SK-N-SH (cell line): ENCODE results near the gene ETS2. TPM values are rescaled to one million over a fixed set of nuclear protein-coding genes. Genes with fewer than 3 reads are reported as not detected.

Experiments used
- CTCF ChIA-PET: fragments of 300-600, 350-600 bp; formaldehyde crosslinking; extraction: SDS; loops from one replicate; lab custom pipeline; 2021; lab: Yijun Ruan, JAX
- POLR2A ChIA-PET: fragments of 350-600 bp; sonication (Branson Sonifier 250); formaldehyde crosslinking; extraction: SDS; loops from one replicate; lab custom pipeline; 2020; ENCODE audit warnings: antibody characterized with exemption, inconsistent platforms; lab: Yijun Ruan, JAX
- DNase-seq: peaks from one replicate; pipeline ENCODE4 v3.0.0; 2012
- H2AFZ ChIP-seq: fragments of 200-600 bp; sonication (generic); 2 replicates; pipeline ENCODE4 v1.8.1; 2016; ENCODE audit warnings: antibody characterized with exemption, mild to moderate bottlenecking, low read depth
- H3F3A ChIP-seq: fragments of 200-600 bp; sonication (generic); replicated peaks from 2 replicates; pipeline ENCODE3; 2016; ENCODE audit warnings: antibody characterized with exemption, mild to moderate bottlenecking; ENCODE audit not compliant: insufficient read depth
- H3K27ac ChIP-seq, 2 experiments: fragments of 200-500 bp in 1 of 2; fragments of 200-600 bp in 1 of 2; sonication (Bioruptor generic) in 1 of 2; sonication (generic), shearing (Covaris generic) in 1 of 2; 2 replicates each; pipeline versions ENCODE4 v1.5.1 to v1.6.1; 2014 to 2016; ENCODE audit warnings: low read depth in 2 of 2, inconsistent platforms in 1 of 2, low read length in 1 of 2, mild to moderate bottlenecking in 1 of 2, mixed read lengths in 1 of 2
- H3K27me3 ChIP-seq: fragments of 200-600 bp; sonication (generic), shearing (Covaris generic); 2 replicates; pipeline ENCODE4 v1.6.1; 2016; ENCODE audit warnings: mixed run types; ENCODE audit not compliant: insufficient read depth
- H3K36me3 ChIP-seq, 2 experiments: fragments of 200-500 bp in 1 of 2; fragments of 200-600 bp in 1 of 2; sonication (Bioruptor generic) in 1 of 2; sonication (generic) in 1 of 2; replicated peaks in 1 of 2; 2 replicates each; pipeline versions ENCODE3 to v1.5.1; 2014 to 2016; ENCODE audit warnings: low read length in 1 of 2, mild to moderate bottlenecking in 1 of 2; ENCODE audit not compliant: insufficient read depth in 2 of 2, control insufficient read depth in 1 of 2
- H3K4me1 ChIP-seq, 2 experiments: fragments of 200-500 bp in 1 of 2; fragments of 200-600 bp in 1 of 2; sonication (Bioruptor generic) in 1 of 2; sonication (generic), shearing (Covaris generic) in 1 of 2; 2 replicates each; pipeline versions ENCODE4 v1.5.1 to v1.6.1; 2014 to 2016; ENCODE audit warnings: low read depth in 1 of 2, low read length in 1 of 2, mixed run types in 1 of 2; ENCODE audit not compliant: insufficient read depth in 2 of 2, control insufficient read depth in 1 of 2
- H3K4me2 ChIP-seq: fragments of 200-600 bp; sonication (generic), shearing (Covaris generic); 2 replicates; pipeline ENCODE4 v1.6.1; 2017; ENCODE audit warnings: mixed run types
- H3K4me3 ChIP-seq, 2 experiments: fragments of 200-500 bp in 1 of 2; fragments of 200-600 bp in 1 of 2; sonication (Bioruptor generic) in 1 of 2; sonication (generic), shearing (Covaris generic) in 1 of 2; 2 replicates each; pipeline versions ENCODE4 v1.5.1 to v1.8.1; 2014 to 2016; ENCODE audit warnings: low read depth in 2 of 2, inconsistent platforms in 1 of 2, low read length in 1 of 2, mild to moderate bottlenecking in 1 of 2, mixed read lengths in 1 of 2, moderate library complexity in 1 of 2
- H3K79me2 ChIP-seq: fragments of 200-600 bp; sonication (generic); 2 replicates; pipeline ENCODE4 v1.8.1; 2017; ENCODE audit warnings: mild to moderate bottlenecking; ENCODE audit not compliant: insufficient read depth
- H3K9ac ChIP-seq: fragments of 200-600 bp; sonication (generic); 2 replicates; pipeline ENCODE4 v1.6.1; 2017; ENCODE audit warnings: mixed run types
- H3K9me2 ChIP-seq: fragments of 200-600 bp; sonication (generic); 2 replicates; pipeline ENCODE4 v1.6.1; 2017; ENCODE audit warnings: mixed run types
- H3K9me3 ChIP-seq: fragments of 200-600 bp; sonication (generic); 2 replicates; pipeline ENCODE4 v1.6.1; 2017; ENCODE audit warnings: mixed run types, mild to moderate bottlenecking, moderate library complexity
- H4K20me1 ChIP-seq: fragments of 200-600 bp; sonication (generic); 2 replicates; pipeline ENCODE4 v1.6.1; 2017; ENCODE audit warnings: mild to moderate bottlenecking, mixed run types; ENCODE audit not compliant: insufficient read depth
- CHD2 ChIP-seq: fragments of 150-350 bp; IDR thresholded peaks from 2 replicates; pipeline ENCODE4 v1.6.1; 2018; ENCODE audit warnings: low read length; ENCODE audit not compliant: partially characterized antibody
- CTCF ChIP-seq: fragments of 200-600 bp; sonication (generic); IDR thresholded peaks from 2 replicates; pipeline ENCODE4 v1.6.1; 2017; ENCODE audit warnings: antibody characterized with exemption, mild to moderate bottlenecking, moderate library complexity
- ELF1 ChIP-seq: IDR thresholded peaks from 2 replicates; pipeline ENCODE4 v1.4.0; 2012
- EZH2phosphoT487 ChIP-seq: fragments of 200-600 bp; sonication (generic); IDR thresholded peaks from 2 replicates; pipeline ENCODE4 v1.6.1; 2017; ENCODE audit warnings: low read depth, mixed run types, mild to moderate bottlenecking, antibody characterized with exemption, moderate library complexity, borderline replicate concordance
- FOSL2 ChIP-seq: IDR thresholded peaks from 2 replicates; pipeline ENCODE4 v1.4.0; 2012; ENCODE audit warnings: low read depth, mild to moderate bottlenecking, moderate library complexity, borderline replicate concordance
- GATA2 ChIP-seq: sonication (generic); formaldehyde crosslinking; IDR thresholded peaks from 2 replicates; pipeline ENCODE4 v1.5.0; 2020; ENCODE audit warnings: mild to moderate bottlenecking, missing genetic modification reagents
- IRF3 ChIP-seq: fragments of 150-350 bp; IDR thresholded peaks from 2 replicates; pipeline ENCODE4 v1.6.1; 2016; ENCODE audit warnings: mild to moderate bottlenecking, low read depth, low read length
- MAX ChIP-seq: IDR thresholded peaks from 2 replicates; pipeline ENCODE4 v1.4.0; 2012; ENCODE audit warnings: low read depth
- MEF2A ChIP-seq: IDR thresholded peaks from 2 replicates; pipeline ENCODE4 v1.4.0; 2012; ENCODE audit warnings: low read depth, borderline replicate concordance
- MXI1 ChIP-seq: IDR thresholded peaks from 2 replicates; pipeline ENCODE4 v1.6.1; 2012; ENCODE audit warnings: mild to moderate bottlenecking, low read depth, low read length, improper control_type of control experiment
- NFIC ChIP-seq: IDR thresholded peaks from 2 replicates; pipeline ENCODE4 v1.4.0; 2012; ENCODE audit warnings: borderline replicate concordance
- RAD21 ChIP-seq: IDR thresholded peaks from 2 replicates; pipeline ENCODE4 v1.6.1; 2012; ENCODE audit warnings: mild to moderate bottlenecking, low read length
- RFX5 ChIP-seq: IDR thresholded peaks from 2 replicates; pipeline ENCODE4 v1.6.1; 2012; ENCODE audit warnings: mild to moderate bottlenecking, improper control_type of control experiment, low read length
- TEAD4 ChIP-seq: IDR thresholded peaks from 2 replicates; pipeline ENCODE4 v1.4.0; 2012; ENCODE audit warnings: mild to moderate bottlenecking, borderline replicate concordance; ENCODE audit not compliant: insufficient read depth
- WGBS: methylation state at CpG from one replicate; pipeline ENCODE4 v1.1.6; 2017; ENCODE audit warnings: low lambda C conversion rate; 5-methylcytosine and 5-hydroxymethylcytosine counted together
- polyA plus RNA-seq, 3 experiments: library from polyadenylated mRNA; depleted of rRNA; stranded (reverse); fragments of >200 nt; gene quantifications; 2 replicates each; pipeline ENCODE4 v1.2.3, GENCODE V29; 2012
- TF ChIP-seq, protein P1 (sequence below): IDR thresholded peaks from 2 replicates; pipeline ENCODE4; 2012
- TF ChIP-seq, protein P2 (sequence below): IDR thresholded peaks from 2 replicates; pipeline ENCODE4 v1.4.0; 2012; ENCODE audit warnings: low read depth, borderline replicate concordance

Gene ETS2
- polyA plus RNA-seq, 1 of the 3 experiments (the other 2 are of a cell fraction), result 16.3 TPM

DNA sequence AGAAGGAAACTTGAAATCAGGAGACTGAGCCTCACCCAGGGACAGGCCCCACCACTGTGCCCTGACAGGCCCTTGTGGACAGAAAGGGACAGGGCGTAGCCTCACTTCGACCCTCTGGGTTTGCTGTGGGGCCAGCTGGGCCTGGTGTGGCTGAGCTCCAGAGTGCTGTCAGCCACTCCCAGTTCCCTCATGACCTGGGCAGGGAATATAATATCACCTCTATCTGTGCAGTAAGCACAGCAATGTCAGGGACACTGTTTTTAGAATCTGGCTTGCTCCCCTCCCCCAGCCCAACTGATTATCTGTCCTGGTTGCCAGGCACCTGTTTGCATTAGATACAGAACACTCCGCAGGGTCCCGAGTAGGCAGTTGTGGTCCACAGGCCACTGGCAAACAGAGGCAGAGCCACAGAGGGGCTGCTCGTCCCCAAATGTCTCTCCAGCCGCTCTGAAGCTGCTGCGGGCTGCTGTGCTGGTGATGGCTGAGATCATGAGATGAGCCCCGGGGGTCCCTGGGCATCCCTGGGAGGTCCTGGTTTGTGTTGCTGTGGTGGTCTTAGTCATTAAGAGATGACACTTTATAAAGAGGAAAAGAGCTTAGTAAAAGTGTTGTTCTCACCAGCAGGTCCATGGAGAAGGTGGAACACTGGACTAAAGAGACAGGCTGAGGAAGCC is 51.6 kb downstream of the ETS2 start (continued):
- TF ChIP-seq CTCF (no peak), RFX5 (no peak), MAX (no peak), NFIC (no peak), MEF2A (no peak), MXI1 (no peak)

DNA sequence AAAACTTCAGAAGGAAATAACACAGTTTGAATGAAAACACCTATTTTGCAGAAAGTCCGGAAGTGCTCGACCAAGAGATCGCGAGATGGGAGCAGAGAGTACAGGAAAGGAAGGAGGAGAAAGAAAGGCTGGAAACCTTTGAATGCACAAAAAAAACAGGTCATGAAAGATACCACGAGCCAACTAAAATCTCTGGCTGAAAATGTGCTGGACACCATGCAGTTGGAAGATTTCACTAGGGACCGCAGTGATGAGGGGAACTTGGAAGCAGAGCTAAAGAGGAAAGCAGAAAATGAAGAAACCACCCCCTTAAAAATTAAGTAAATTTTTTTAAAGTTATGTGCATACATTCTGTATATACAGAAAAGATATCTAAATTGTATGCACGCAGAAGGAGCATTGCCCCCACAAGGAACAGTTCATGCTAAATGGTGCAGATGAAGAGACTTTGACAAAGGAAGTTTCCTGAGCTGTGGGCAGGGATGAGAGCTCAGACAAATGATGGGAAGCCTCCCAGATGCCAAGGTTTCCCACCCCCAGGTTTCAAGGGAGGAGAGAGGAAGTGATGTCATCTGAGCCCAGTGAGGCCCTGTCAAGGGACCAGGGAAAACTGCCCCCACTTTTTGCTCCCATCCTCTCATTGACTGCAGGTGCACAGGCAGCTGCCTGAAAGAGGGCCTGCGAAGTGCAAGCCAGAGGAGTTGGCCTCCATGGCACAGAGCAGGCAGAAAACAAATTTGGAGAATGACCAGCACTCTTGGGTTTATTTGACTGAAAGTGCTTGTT is 52.5 kb downstream of the ETS2 start:
- ChIA-PET POLR2A (no interaction called here), CTCF (no interaction called here)
- no peak for DNase-seq

More for the DNA sequence above, 52.5 kb downstream of the ETS2 start:
- Histone ChIP-seq H3K4me2 (no peak overlapping the region), H3F3A (no peaks in the 10 kb centered on the region), H3K4me3 (no peak overlapping the region), H3K9me3 (no peaks in the 10 kb centered on the region), H4K20me1 (no peaks in the 10 kb centered on the region), H3K27ac (no peak overlapping the region), H3K9ac (no peak overlapping the region), H3K4me1 (peaks cover 0 to 13% of the 10 kb centered on the region in 2 experiments; a peak in 2 of 4 replicates), H3K9me2 (no peaks in the 10 kb centered on the region), H3K36me3 (no peaks in the 10 kb centered on the region), H3K27me3 (no peaks in the 10 kb centered on the region), H3K79me2 (no peaks in the 10 kb centered on the region), H2AFZ (no peak overlapping the region)
- TF ChIP-seq ELF1 (no peak), IRF3 (no peak), CHD2 (no peak), GATA2 (no peak), MEF2A (no peak), TEAD4 (no peak), EZH2phosphoT487 (no peak), FOSL2 (no peak), RAD21 (no peak)
- TF ChIP-seq, protein P1, sequence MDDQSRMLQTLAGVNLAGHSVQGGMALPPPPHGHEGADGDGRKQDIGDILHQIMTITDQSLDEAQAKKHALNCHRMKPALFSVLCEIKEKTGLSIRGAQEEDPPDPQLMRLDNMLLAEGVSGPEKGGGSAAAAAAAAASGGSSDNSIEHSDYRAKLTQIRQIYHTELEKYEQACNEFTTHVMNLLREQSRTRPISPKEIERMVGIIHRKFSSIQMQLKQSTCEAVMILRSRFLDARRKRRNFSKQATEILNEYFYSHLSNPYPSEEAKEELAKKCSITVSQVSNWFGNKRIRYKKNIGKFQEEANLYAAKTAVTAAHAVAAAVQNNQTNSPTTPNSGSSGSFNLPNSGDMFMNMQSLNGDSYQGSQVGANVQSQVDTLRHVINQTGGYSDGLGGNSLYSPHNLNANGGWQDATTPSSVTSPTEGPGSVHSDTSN, result no peak
- TF ChIP-seq, protein P2, sequence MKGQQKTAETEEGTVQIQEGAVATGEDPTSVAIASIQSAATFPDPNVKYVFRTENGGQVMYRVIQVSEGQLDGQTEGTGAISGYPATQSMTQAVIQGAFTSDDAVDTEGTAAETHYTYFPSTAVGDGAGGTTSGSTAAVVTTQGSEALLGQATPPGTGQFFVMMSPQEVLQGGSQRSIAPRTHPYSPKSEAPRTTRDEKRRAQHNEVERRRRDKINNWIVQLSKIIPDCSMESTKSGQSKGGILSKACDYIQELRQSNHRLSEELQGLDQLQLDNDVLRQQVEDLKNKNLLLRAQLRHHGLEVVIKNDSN, result no peak
- 93% methylated on average over 8 of the region's 8 CpGs for whole genome bisulfite sequencing
